IMR-90 (cell line): ENCODE measurements around the gene PSD.

Source experiments
- CHD1 ChIP-seq: IDR thresholded peaks from 2 replicates; pipeline ENCODE4 v1.6.1; 2012; ENCODE audit warnings: low read depth, low read length, improper control_type of control experiment
- FOS ChIP-seq: fragments of 150-350 bp; IDR thresholded peaks from 2 replicates; pipeline ENCODE4 v1.6.1; 2016; ENCODE audit warnings: low read depth, low read length
- MAFK ChIP-seq: IDR thresholded peaks from 2 replicates; pipeline ENCODE4 v1.6.1; 2012; ENCODE audit warnings: low read depth, low read length, improper control_type of control experiment
- POLR2A ChIP-seq: IDR thresholded peaks from 2 replicates; pipeline ENCODE4 v1.6.1; 2012; ENCODE audit warnings: mild to moderate bottlenecking, low read depth, low read length
- RAD21 ChIP-seq: IDR thresholded peaks from 2 replicates; pipeline ENCODE4 v1.6.1; 2012; ENCODE audit warnings: low read length, improper control_type of control experiment
- RFX5 ChIP-seq: IDR thresholded peaks from 2 replicates; pipeline ENCODE4 v1.8.0; 2012; ENCODE audit warnings: low read depth, mild to moderate bottlenecking, low read length, moderate library complexity
- TF ChIP-seq, protein P1 (sequence below): conservative IDR thresholded peaks from 2 replicates; pipeline ENCODE4 v1.5.1; 2012; ENCODE audit warnings: mild to moderate bottlenecking, low read depth, low read length, improper control_type of control experiment
- TF ChIP-seq, protein P2 (sequence below): fragments of 150-350 bp; IDR thresholded peaks from 2 replicates; pipeline ENCODE4 v1.6.1; 2017; ENCODE audit warnings: mild to moderate bottlenecking, antibody characterized with exemption, low read length, low read depth

DNA sequence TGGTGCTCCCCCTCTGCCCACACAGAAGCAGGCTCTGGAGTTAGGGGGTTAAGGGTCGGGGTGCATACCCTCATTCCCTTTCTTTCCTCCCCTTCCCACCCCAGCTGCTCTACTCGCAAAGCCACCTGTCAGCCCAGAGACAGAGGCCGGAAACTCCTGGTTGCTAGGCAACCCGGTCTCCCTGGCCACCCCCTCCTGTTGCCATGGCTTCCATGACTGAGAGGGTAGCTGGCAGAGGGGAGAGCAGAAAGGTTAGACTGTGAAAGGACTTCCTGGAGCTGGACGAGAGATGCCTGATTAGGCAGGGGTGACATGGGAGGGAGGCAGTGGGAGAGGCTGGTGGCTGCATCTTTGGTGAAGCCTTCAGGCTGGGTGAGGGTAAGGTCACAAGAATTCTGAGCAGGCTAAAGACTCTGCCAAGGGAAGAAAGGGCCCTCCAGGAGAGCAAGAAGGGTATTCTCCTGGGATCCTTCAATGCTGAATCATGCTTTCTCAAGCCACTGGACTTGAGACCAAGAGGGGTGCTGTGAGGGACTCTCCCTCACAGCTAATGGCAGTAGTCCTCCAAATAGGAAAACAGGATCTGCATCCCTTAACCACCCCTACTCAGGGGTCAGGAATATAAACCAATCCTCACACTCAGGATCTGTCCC lies 5.4 kb downstream of the PSD start:
- TF ChIP-seq, protein P1, sequence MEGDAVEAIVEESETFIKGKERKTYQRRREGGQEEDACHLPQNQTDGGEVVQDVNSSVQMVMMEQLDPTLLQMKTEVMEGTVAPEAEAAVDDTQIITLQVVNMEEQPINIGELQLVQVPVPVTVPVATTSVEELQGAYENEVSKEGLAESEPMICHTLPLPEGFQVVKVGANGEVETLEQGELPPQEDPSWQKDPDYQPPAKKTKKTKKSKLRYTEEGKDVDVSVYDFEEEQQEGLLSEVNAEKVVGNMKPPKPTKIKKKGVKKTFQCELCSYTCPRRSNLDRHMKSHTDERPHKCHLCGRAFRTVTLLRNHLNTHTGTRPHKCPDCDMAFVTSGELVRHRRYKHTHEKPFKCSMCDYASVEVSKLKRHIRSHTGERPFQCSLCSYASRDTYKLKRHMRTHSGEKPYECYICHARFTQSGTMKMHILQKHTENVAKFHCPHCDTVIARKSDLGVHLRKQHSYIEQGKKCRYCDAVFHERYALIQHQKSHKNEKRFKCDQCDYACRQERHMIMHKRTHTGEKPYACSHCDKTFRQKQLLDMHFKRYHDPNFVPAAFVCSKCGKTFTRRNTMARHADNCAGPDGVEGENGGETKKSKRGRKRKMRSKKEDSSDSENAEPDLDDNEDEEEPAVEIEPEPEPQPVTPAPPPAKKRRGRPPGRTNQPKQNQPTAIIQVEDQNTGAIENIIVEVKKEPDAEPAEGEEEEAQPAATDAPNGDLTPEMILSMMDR = no peak
- TF ChIP-seq CHD1 = no peak
- no peak for TF ChIP-seq RAD21
- no peak for TF ChIP-seq POLR2A
- no peak for TF ChIP-seq MAFK
- TF ChIP-seq, protein P2, sequence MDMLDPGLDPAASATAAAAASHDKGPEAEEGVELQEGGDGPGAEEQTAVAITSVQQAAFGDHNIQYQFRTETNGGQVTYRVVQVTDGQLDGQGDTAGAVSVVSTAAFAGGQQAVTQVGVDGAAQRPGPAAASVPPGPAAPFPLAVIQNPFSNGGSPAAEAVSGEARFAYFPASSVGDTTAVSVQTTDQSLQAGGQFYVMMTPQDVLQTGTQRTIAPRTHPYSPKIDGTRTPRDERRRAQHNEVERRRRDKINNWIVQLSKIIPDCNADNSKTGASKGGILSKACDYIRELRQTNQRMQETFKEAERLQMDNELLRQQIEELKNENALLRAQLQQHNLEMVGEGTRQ = no peak
- no peak for TF ChIP-seq FOS
- TF ChIP-seq RFX5 = no peak
